HPDE6-E6E7 (cell line): ENCODE results near the gene PHB1.
"Not testable (repeated sequence)": the region's sequence is repeated elsewhere in the genome, so short reads cannot be mapped to it uniquely, and the experiment has no call there.

Experiments
- DNase-seq: peaks from one replicate; pipeline ENCODE4 v3.0.0; 2011; ENCODE audit warnings: missing footprints; ENCODE audit errors: extremely low spot score

PHB1 gene

DNA sequence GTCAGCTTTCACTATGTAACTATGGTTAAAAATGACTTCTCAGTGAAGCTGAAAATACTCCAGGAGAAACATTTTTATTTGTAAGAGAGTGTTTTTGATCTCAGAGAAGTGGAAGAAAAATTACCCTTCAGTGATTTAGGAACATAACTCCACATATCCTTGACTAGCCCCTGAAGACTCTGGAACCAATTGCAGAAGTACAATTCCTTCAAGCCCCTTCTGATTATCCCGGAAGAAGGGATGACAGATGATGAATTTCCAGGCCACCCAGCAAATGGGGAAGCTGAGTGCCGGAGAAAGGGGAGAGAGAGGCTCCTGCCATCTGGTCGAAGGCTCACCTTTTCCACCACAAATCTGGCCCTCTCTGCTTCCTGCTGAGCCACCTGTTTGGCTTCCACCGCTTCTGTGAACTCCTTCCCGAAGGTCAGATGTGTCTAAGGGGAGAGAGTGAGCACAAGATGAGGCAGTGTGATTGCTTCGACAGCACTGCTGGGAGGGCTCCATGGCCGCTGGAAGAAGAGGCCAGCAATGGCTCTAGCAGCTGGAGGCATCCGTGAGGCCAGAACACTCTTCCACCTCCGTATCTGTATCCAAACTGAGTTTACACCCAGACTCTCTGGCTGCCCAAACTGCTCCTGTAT, 8.1 kb downstream of the PHB1 start:
- DNase-seq: no peak

DNA sequence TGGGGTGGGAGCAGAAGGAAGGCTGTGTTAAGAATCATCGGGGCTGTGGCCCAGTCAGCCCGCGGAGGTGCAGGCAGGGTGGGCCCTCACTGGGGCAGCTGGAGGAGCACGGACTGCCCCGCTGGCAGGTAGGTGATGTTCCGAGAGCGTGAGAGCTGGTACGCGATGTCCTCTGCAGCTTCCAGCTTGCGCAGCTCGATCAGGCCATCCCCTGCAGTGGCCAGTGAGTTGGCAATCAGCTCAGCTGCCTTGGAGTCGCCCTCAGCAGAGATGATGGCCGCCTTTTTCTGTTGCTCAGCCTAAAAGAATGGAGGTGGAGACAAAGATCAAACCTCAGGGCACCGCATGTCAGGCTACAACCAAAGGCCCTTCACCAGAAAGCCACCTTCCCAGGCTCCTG, 9.8 kb downstream of the PHB1 start:
- DNase-seq: no peak

DNA sequence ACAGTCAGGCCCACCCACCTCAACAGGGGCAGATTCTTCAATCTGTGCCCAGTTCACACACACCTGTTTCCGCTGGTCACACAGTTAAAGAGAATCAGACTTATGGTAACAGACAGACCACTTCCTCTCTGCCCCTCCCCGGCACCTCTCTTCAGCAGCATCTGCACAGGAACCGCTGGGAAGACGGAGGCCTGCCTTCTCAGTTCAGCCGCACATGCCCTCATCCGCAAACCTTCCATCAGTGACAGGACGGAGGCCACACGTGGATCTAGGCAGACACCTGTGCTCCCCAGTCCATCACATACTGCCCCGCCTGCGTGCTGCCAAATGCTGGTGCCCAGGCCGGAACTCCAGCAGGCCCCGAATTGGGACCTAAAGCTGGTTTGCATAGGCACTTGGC, 10.3 kb downstream of the PHB1 start:
- no peak for DNase-seq

DNA sequence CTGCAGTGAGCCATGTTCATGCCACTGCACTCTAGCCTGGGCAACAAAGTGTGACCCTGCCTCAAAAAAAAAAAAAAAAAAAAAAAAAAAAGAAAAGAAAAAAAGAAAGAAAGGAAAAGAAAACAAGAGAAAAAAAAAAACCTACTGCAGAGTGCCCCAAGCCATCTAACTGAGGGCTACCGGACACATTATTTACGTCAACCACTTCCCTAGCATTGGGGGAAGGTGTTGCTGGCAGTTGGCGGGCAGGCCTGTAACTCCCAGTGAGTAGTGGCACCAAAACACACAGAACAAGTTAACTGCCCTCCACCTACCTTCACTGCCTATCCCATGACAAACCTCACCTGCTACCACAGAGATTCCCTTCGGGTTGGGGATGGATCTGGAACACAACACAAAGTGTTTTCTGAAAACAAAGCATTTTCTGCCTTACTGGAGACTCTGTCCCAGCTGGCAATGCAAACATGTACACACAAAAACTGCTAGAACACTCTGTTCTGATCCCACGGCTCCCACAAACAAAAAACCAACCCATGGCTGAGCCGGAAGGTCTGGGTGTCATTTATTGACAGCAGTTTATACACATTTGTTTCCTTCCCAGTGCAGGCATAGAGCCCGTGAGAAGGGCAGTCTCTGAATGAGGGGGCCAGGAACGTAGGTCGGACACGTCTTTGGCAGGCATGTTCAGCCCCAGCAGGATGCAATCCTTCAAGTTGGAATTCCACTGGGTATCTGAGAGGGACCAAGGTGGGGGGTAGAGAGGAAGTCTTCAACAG, 11.0 kb downstream of the PHB1 start:
- no peak for DNase-seq

DNA sequence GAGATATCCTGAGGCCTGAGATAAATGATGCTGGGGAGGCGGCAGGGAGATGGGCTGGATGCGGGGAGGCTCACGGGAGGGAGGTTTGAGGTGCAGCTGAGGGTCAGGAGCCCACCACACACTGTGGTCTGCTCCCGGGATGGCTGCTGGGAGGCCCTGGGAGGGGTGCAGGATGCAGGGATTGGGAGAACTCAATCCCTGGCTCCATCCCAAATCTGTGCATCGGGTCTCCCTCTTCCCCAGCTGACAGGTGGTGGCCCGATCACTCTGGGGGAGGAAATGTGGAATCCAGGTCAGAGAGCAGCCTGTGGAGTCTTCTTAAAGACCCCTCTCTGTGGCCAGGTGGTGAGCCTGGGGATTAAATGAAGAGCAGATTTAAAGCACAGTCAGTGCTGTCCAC, 12.0 kb downstream of the PHB1 start:
- DNase-seq: no peak

DNA sequence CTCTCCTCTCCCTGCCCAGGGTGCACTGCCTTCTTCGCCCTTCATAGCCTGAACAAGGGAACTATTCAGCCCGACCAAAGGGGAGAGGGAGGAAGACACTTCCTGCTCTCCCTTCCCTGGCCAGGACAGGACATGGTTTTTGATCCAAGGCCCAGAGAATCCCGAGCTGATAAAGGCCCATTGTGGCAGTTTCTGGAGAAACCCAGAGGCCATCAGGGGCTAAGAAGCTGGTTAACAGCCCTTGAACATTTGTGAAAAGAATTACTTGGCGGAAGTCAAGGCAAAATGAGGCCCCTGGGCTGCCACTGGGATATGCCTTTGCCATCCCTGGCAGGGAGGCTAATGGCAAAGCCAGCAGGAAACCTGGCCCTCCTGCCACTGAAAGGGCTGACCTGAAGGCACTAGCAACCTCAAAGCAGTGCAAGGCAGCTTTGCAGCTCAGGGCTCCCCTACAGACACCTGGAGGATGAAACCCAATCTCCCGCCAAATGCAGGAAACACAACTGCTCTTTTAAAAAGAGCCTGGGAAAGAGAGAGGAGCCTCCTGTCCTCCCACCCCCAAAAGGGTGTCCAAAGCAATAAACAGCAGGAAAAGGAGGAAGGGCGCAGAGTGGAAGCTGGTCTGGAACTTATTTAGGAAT, 12.6 kb downstream of the PHB1 start:
- no peak for DNase-seq

DNA sequence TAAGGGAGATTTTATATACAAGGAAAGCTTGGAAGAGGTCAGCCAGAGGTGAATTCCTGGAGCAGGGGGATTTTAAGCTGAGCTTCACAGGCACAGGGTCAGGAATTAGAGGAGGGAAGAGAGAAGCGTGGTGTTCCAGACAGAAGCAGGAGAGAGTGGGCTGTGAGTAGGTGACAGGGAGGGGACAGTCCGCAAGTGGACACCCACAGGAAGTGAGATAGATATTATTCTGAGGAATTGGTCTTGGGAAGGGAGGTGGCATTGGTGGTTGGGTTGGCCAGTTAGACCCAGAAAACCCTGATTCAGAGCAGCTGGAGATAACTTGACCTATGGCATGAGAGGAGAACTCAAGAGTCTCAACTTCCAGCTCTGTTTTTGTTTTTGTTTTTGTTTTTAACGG, 14.7 kb downstream of the PHB1 start:
- DNase-seq: no peak

DNA sequence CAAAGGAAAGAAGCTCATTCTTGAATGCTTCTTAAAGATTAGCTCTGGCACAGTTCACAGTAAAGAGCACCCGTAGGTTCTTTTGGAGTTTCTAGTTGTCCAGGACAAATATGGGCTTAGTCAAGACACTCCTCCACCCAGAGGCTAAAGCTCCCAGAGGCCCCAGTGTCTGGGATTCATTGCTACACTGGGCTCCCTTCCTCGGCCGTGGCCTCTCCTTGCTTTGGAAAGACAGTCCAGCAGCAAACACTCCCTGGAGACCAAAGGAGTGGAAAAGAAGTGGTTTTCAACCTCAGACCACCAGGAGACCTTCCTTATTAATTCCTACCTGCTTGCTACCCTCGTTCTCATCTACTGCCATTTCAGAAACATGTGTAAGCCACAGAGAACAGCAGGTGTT, 17.1 kb downstream of the PHB1 start:
- no peak for DNase-seq

DNA sequence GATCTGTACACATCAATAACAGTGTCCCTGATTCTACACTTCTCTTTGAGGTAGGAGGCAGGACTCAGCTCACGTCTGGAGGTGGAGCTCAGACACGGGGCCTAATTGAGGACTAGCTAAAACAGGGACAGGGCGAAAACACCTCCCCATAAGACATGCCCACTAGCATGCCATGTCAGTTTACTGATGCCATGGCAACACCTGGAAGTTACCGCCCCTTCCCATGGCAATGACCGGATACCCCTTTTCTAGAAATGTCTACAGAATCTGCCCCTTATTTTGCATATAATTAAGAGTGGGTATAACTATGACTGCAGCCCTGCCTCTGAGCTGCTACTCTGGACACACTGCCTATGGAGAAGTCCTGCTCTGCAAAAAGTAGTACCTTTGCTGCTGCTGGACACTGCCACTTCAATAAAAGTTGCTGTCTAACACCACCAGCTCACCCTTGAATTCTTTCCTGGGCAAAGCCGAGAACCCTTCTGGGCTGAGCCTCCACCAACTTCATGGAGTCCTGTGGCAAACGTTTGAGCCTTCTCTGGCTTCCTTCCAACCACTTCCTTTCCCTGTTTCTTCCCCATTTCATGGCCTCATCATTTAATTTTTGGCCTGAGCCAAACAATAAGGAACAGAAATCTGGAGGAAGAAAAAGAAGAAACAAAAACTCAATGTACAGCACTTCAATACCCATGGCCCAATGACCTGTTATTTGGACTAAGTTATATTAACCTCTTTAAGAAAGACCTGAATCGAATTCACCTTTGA, 21.0 kb downstream of the PHB1 start:
- no peak for DNase-seq

DNA sequence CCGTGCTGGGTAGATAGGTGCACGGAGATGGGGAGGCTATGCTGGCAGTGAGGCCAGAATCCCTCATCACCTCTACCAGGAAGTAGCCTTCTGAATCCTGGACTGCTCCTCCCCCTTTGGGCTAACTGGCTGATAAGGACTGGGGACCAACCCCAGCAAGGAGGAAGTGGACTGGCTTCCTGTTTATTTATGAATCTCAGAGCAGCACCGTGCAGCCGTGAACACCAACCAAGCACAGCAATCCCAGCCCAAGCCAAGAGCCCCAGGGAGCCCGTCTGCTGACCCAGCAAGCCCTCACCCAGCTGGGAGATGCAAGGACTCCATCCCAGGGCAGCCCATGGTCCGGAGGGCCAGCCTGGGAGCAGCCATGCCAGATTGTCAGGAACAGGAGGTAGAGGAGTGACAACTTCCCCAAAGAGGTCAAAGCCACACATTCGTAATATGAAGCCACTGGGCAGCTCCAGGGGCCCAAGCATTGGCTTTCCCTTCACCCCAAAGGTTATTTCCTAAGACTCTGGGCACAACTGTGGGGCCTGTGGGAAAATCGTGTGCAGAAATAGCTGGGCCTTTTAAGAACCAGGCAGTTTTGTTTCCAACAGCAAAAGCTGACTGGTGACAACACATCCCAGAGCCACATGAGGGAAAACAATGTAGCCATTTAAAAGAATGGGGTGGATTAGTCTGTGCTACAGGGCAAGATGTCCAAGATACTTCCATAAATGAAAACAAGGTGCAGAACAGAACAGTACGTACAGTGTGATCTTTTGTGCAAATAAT, 23.9 kb downstream of the PHB1 start:
- no peak for DNase-seq

DNA sequence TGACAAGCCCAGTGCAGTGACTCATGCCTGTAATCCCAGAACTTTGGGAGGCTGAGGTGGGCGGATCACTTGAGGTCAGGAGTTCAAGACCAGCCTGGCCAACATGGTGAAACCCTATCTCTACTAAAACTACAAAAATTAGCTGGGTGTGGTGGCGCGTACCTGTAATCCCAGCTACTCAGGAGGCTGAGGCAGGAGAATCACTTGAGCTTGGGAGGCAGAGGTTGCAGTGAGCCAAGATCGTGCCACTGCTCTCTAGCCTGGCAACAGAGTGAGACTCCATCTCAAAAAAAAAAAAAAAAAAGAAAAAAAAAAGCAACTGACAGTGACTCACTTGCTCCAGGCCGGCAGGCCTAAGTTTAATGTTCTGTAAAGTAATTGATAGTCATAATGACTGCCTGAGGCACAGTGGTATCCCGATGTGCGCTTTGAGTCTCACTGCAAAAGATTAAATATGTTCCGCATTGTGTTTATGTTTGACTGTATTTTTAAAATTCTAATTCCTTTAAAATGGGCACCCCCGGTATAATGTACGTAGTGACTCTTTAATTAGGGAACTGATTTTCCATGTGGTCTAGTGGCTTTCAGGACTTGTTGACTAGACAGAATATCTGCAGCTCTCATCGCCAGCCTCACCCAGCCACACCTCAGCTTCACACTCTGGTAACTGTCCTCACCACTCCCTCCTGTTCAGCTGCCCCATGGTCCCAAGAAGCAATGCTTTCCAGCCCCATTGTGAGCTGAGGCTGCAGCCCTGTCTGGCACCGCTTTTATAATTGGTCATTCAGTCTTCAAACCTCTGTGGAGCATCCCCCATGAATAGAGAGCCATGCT, 25.0 kb downstream of the PHB1 start:
- not testable (repeated sequence) for DNase-seq

DNA sequence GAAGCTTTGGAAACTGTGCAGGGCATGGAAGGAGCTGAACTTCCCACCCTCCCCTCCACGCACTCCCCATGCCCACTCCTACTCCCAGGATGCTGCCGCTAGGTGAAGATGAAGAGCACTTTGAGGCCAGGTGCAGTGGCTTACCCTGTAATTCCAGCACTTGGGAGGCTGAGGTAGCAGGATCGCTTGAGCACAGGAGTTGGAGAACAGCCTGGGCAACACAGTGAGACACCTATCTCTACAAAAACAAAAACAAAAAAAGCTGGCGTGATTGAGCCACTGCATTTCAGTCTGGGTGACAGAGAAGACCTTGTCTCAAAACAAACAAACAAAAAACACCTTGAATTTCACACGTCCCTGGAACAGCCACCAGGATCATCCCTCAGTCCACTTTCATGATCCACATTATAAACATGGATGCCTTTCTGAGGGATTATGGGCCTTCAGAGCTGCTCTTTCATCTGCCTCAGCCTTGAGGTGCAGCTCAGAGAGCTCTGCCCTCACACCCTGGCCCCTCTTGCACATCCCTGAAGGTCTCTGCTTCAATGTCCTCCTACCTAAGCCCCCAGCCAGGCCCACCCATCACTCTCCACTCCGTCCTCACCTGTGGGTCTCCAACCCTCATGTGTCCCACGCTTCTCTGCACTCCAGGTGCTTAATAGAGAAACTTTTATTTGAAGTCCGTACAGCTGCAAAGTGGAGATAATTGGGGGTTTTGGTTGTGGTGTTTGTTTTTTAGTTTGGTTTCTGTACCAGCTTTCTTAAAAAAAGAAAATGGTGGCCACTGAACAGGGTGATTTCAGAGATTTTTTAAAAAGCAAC, 25.8 kb downstream of the PHB1 start:
- no peak for DNase-seq

DNA sequence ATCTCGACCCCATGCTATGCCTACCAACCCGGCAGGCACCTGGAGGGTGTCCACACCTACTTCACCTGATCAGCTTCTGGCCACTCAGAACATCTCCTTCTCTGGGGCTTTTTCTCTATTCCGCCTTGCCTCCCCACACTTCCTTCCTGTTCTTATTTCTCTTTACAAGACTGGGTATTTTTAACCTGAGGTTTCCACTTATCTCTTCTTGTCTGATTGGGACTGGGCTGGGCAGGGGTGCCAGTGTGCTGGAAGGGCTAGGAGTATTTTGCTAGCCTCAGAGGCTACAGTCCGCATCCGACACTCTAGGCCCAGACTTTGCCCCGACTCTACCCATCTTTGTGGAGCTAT, 26.4 kb downstream of the PHB1 start:
- DNase-seq: no peak

DNA sequence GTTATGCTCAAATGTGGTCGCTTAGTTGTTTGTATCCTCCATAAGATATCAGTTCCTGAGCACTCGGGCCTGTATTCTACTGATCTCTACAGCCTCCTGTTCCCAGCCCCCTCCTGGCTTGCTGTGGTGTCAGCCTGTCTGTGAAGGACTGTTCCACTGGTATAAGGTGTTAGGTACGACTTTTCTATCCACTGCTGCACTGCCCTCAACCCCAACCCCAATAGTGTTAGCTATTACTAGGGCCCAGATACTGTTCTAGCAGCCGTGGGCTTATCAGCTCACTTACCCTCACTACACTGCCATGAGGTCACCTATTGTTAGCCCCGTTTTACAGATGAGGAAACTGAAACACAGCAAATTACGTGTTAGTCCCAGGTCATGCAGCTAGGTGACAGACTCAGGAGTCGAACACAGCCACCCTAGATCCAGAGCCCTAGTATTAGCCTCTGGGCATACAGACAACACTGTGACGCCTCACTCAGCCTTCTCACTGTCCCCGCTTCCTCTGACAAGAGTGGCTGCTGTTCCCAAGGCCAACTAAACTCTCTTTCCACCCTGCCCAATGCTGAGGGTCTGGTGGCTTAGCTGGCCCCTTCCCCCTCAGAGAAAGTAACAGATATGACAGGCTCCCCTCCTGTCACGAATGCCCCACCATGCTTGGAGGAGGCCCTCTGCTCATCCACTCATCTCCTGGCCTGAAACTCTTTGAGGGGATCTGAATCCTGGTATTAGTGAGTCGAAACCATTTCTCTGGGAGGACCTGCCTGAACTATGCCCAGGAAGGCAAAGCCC, 27.0 kb downstream of the PHB1 start:
- DNase-seq: no peak

DNA sequence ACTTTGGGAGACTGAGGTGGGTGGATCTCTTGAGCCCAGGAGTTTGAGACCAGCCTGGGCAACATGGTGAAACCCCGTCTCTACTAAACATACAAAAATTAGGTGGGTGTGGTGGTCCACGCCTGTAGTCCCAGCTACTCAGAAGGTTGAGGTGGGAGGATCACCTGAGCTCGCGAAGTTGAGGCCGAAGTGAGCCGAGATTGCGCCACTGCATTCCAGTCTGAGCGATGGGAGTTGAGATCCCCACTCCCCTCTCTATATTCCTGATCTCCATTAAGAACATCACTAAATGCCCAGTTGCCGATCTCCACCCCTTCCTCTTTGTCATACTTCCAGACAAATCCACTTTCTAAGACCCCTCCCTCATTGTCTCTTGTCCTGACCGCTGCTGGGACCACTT, 28.3 kb downstream of the PHB1 start:
- DNase-seq: no peak

DNA sequence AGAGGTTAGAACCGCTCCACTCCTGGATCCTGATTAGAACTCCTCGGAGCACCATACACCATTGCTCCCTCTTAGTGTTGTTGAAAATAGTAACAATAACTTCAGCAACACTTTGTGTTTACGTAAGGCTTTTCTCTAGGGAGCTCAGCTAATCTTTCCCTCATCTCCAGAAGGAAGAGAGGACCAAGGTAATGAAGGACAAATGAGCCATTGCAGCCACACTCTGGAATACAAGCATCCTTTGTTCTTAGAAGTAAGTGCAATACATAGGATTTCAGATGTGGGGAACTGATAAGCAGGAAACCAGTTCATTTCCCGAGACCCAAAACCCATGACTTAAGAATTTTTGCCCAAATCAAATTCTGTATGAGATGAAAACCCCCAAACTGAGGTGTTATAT, 29.7 kb downstream of the PHB1 start:
- DNase-seq: no peak

DNA sequence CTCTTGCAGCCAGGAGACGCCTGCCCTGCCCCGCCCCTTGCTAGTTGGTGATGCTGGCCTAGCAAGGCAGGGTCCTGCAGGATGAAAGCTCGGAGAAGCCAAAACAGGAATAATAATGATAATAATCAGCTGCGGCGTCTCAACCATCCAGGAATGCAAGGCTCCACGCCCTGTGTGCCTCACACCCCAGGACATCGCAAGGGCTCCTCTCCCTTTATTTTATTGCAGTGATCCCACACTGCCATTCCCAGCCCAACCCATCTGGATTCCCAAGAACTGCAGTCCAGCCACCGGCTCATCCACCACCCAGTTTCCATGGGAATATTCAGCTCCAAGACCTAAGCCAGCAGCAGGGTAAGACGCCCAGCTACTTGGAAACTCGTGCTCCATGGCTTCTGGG, 31.6 kb downstream of the PHB1 start:
- no peak for DNase-seq

DNA sequence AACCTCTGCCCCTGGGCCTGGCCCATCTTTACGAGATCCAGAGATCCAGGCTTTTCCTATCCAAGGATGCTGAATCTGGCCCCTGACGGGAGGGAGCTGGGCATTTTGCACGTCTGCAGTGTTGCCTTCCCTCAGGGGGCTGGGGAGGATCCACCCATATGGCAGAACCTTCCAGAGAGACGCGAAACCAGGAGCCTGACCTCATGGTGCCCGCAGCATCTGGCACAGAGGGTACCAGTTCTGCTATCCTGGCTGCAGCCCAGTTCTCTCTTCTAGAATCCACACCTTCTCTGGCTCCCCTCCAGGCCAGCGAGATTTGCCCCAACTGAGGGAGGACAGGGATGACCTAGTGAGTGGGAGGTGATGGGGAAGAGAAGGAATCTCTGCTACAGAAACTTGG, 32.1 kb downstream of the PHB1 start:
- DNase-seq: no peak

DNA sequence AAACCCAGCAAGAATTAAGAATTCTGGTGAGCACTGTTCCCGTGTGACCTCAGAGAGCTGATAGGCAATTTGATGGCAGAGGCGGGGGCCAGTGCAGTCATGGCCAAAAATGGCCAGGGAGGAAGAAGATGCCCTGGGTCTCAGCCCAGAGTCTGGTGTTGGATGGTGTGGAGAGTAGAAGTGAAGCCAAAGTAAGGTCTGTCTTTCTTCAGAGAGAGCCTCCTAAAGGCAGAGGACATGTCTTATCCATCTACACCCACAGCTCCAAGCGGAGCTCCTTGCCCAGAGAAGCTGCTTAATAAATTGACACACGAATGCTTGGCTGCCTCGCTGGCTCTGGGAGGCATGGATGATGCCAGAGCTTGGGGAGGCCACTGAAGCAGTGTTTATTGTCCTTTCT, 32.9 kb downstream of the PHB1 start:
- DNase-seq: no peak
